Stomach (tissue), 4 donors: Measurements from ENCODE around the gene GJE1.

Source experiments
- POLR2A ChIP-seq, 4 donors: fragments of 450-650 bp; IDR thresholded peaks; one replicate each; pipeline ENCODE4 v1.6.1; 2016; ENCODE audit warnings: antibody characterized with exemption in 4 of 4, control low read depth in 2 of 4, mild to moderate bottlenecking in 1 of 4, moderate library complexity in 1 of 4
- POLR2AphosphoS5 ChIP-seq, 3 donors: sonication (generic); formaldehyde crosslinking; IDR thresholded peaks; one replicate each; pipeline ENCODE4 v1.6.1; 2016; ENCODE audit warnings: antibody characterized with exemption in 3 of 3
- TF ChIP-seq, protein P1 (sequence below), 7 experiments: fragments of 450-650 bp in 4 of 7; fragments of 200-600 bp in 3 of 7; sonication (generic) in 3 of 7; IDR thresholded peaks; one replicate each; pipeline ENCODE4 v1.5.1; 2016 to 2019; ENCODE audit warnings: antibody characterized with exemption in 7 of 7, control low read depth in 2 of 7, mild to moderate bottlenecking in 1 of 7

DNA sequence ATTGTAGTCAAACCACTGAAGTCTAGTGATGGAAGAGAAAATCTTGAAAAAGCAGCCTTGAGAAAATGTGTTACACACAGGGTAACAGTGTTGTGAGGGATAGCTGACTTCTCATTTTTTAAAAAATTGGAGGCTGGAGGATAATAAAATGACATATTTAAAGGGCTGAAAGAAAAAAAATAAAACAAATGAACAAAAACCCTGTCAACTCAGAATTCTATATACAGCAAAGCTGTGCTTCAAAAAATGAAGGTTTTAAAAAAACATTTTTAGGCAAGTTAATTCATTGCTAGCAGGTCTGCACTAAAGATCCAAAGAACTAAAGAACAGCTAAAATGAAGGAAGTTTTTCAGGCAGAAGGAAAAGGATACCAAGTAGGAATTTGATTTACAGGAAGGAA lies 45.4 kb downstream of the GJE1 start:
- TF ChIP-seq POLR2AphosphoS5 (IDR thresholded peaks at IDR 0.05) (no peak), POLR2A (IDR thresholded peaks at IDR 0.05) (no peak)
- TF ChIP-seq, protein P1, sequence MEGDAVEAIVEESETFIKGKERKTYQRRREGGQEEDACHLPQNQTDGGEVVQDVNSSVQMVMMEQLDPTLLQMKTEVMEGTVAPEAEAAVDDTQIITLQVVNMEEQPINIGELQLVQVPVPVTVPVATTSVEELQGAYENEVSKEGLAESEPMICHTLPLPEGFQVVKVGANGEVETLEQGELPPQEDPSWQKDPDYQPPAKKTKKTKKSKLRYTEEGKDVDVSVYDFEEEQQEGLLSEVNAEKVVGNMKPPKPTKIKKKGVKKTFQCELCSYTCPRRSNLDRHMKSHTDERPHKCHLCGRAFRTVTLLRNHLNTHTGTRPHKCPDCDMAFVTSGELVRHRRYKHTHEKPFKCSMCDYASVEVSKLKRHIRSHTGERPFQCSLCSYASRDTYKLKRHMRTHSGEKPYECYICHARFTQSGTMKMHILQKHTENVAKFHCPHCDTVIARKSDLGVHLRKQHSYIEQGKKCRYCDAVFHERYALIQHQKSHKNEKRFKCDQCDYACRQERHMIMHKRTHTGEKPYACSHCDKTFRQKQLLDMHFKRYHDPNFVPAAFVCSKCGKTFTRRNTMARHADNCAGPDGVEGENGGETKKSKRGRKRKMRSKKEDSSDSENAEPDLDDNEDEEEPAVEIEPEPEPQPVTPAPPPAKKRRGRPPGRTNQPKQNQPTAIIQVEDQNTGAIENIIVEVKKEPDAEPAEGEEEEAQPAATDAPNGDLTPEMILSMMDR (IDR thresholded peaks at IDR 0.05) = no peak
